ENCODE measurements around the gene OR10H5.
"Not testable (repeated sequence)": the region's sequence is repeated elsewhere in the genome, so short reads cannot be mapped to it uniquely, and the experiment has no call there.

The OR10H5 gene

GRCh38 chr19:15812060-15812722 is 24.7 kb downstream of the OR10H5 start:
- DNase-seq (ENCODE audit: low read depth in 2 of 2) = no peak

- DNase-seq (ENCODE audit: low read depth in 2 of 2) = no peak
These were observed 26.5 kb downstream of the OR10H5 start for GRCh38 chr19:15813916-15814315.

- DNase-seq (ENCODE audit: low read depth in 2 of 2) = no peak
These were observed 27.8 kb downstream of the OR10H5 start, which contains the start of gene OR10H1 for GRCh38 chr19:15815306-15815705. Gene OR10H1 (minus strand): TSS chr19:15815664. CDS start chr19:15808037, 7,627 bp downstream.

DNA sequence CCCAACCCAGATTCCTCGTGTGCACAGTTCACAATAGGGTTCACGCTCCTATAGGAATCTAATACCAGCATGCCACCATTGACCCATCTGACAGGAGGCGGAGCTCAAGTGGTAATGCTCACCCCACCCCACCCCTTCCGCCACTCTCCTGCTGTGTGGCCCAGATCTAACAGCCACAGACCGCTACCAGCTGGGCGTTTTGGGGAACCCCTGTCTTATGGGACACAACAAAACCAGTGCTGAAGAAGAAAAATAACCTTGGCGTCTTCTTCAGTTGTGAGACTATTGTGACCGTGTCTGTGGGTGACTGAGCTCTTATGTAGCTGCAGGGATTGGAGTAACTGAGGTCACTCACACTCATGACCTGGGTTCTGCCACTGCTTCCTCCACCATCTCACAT is 33.2 kb downstream of the OR10H5 start:
- DNase-seq (ENCODE audit: low read depth in 2 of 2) = no peak

DNA sequence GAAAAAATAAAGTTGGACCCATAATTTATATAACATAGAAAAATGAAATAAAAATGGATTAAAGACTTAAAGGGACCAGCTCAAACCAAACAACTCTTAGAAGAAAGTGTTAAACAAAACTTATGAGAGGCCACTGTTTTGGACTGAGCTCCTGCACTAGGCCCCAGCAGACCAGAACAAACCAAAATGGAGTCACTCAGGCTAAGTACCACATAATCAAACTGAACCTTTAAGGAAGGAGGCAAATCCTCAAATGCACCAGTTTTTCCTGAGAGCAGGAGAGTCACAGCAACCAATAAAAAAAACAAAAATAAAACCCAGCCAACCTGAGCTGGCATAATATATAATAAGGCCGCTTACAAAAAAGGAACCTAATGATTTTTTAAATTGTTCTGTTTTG is 38.3 kb downstream of the OR10H5 start:
- DNase-seq (ENCODE audit: low read depth in 2 of 2) = no peak

GRCh38 chr19:15828121-15828610 is 40.7 kb downstream of the OR10H5 start:
- no peak for DNase-seq (ENCODE audit: low read depth in 2 of 2)

DNA sequence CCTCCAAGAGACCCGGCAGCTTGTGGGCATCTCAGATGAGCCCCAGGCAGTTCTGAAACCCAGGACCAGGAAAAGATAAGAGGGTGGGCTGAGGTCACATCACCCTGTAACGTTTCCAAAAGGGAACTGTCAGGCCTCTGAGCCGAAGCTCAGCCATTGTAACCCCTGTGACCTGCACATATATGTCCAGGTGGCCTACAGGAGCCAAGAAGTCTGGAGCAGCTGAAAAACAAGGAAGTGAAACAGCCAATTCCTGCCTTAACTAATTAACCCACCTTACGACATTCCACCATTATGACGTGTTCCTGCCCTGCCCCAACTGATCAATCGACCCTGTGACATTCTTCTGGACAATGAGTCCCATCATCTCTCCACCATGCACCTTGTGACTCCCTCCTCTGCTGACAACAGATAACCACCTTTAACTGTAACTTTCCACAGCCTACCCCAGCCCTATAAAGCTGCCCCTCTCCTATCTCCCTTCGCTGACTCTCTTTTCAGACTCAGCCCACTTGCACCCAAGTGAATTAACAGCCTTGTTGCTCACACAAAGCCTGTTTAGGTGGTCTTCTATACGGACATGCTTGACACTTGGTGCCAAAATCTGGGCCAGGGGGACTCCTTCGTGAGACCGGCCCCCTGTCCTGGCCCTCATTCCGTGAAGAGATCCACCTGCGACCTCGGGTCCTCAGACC is 41.3 kb downstream of the OR10H5 start:
- not testable (repeated sequence) for DNase-seq (ENCODE audit: low read depth in 2 of 2)

- no peak for DNase-seq (ENCODE audit: low read depth in 2 of 2)
These were observed 41.8 kb downstream of the OR10H5 start for GRCh38 chr19:15829306-15829698.

GRCh38 chr19:15829786-15830185 is 42.3 kb downstream of the OR10H5 start:
- DNase-seq (ENCODE audit: low read depth in 2 of 2) = no peak

- DNase-seq (ENCODE audit: low read depth in 2 of 2) = no peak
These were observed 44.2 kb downstream of the OR10H5 start for GRCh38 chr19:15831626-15832025.

GRCh38 chr19:15834232-15834631 is 46.8 kb downstream of the OR10H5 start:
- not testable (repeated sequence) for DNase-seq (ENCODE audit: low read depth in 2 of 2)

- DNase-seq (ENCODE audit: low read depth in 2 of 2) = not testable (repeated sequence)
These were observed 48.3 kb downstream of the OR10H5 start for GRCh38 chr19:15835565-15836329.

- DNase-seq (ENCODE audit: low read depth in 2 of 2) = peak; percentile 91 to 93
These were observed 49.1 kb downstream of the OR10H5 start for GRCh38 chr19:15836330-15837220.

DNA sequence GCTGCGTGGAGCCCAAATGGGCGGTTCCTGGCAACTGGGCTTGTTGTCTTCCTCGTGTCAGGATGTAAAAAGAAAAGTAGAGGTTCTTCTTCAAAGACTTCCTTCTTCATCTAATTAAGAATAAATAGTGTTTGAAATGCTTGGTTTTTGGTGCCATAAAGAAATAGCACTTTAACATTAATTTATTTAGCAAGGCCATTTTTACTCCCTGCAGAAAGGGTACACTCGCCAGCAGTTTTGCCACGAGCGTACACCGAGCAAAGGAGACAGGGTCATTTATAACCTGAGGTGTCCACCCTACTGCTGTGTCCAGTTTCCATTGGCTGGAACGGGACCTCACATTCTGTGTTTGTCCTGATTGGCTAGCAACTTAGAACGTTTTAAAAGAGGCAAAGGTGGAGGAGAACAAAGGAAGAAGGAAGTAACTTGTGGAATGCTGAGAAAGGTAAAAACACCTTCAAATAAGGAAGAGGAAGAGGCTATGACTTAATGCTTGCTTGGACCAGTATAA is 49.8 kb downstream of the OR10H5 start:
- no peak for DNase-seq (ENCODE audit: low read depth in 2 of 2)

GRCh38 chr19:15838351-15838750 is 50.9 kb downstream of the OR10H5 start:
- DNase-seq (ENCODE audit: low read depth in 2 of 2) = no peak

- not testable (repeated sequence) for DNase-seq (ENCODE audit: low read depth in 2 of 2)
These were observed 52.4 kb downstream of the OR10H5 start for GRCh38 chr19:15839888-15840287.

DNA sequence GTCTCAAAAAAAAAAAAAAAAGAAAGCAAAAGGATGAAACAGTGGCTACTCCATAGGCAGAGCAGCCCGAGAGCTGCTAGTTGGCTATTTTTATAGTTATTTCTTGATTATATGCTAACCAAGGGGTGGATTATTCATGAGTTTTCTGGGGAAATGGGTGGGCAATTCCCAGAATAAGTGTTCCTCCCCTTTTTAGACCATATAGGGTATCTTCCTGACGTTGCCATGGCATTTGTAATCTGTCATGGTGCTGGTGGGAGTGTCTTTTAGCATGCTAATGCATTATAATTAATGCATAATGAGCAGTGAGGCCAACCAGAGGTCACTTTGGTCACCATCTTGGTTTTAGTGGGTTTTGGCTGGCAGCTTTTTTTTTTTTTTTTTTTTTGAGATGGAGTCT is 53.4 kb downstream of the OR10H5 start:
- no peak for DNase-seq (ENCODE audit: low read depth in 2 of 2)

- no peak for DNase-seq (ENCODE audit: low read depth in 2 of 2)
These were observed 54.6 kb downstream of the OR10H5 start for GRCh38 chr19:15841875-15842569.

- DNase-seq (ENCODE audit: low read depth in 2 of 2) = no peak
These were observed 55.9 kb downstream of the OR10H5 start for GRCh38 chr19:15843203-15843893.

DNA sequence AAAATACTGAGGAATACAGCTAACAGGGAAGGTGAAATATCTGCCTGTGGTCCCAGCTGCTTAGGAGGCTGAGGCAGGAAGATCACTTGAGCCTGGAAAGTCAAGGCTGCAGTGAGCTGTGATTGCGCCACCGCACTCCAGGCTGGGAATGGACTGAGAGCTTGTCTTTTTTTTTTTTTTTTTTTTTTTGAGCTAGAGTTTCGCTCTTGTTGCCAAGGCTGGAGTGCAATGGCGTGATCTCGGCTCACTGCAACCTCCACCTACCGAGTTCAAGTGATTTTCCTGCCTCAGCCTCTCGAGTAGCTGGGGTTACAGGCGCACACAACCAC is 56.4 kb downstream of the OR10H5 start:
- DNase-seq (ENCODE audit: low read depth in 2 of 2) = not testable (repeated sequence)
